Measurements from ENCODE around the gene CELA2A.
A peak's percentile ranks its signal among the peaks of the same experiment; 100 is the strongest.
"Not testable (repeated sequence)": the region's sequence is repeated elsewhere in the genome, so short reads cannot be mapped to it uniquely, and the experiment has no call there.

CELA2A gene

DNA sequence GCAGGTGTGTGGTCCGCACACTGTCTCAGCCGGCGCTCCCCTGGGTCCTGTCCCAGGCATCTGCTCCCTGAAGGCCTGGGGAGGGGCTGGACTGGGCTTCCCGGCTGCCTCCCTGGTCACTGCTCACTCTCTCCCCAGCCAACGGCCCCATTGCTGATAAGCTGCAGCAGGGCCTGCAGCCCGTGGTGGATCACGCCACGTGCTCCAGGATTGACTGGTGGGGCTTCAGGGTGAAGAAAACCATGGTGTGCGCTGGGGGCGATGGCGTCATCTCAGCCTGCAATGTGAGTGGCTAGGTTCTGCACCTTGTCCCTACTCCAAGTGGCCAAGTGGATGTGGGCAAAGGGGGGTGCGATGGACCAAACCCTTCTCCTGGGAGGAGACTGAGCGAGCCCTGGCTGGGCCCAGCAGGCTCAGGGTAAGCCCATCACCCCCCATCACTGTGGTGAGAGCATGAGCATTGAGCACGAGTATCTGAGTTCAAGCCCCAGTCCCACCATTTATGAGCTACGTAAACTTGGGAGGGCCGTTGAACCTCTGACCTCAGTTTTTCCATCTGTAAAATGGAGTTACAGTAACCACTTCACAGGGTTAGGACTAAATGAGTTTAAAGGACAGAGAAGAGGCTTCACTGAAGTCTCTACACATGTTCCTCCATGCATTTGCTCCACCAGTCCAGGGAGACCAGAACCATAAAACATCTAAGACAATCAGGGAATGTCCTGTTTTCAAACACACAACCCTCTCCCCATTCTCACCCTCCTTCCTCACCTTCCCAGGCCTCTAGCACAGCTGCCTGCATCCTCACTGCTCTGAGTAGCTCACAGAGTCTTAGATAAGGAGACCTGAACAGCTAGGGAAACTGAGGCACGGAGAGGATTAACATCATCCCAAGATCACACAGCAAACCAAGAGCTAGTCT lies 11.8 kb upstream of the CELA2A start:
- no peak for DNase-seq (ENCODE audit: low read depth, low spot score)

DNA sequence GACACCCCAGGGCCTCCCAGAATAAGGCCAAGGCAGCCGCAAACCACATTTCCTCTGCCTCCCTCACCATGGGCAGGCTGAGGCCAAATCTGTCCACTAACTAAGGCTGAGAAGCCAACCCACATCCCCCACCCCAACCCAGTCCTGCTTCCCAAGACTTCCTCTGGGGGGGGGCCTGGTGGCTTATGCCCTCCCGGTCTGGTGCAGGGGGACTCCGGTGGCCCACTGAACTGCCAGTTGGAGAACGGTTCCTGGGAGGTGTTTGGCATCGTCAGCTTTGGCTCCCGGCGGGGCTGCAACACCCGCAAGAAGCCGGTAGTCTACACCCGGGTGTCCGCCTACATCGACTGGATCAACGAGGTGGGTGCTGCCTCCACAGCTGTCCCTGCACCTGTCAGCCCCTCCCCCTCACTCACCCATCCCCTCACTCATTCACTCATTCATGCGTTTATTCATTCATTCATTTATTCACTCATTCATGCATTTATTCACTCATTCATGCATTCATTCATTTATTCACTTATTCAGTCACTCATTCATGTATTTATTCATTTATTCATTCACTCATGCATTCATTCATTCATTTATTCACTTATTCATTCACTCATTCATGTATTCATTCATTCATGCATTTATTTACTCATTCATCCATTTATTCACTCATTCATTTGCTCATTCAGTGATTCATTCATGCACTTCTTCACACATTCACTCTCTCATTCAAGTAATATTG lies 11.0 kb upstream of the CELA2A start:
- no peak for DNase-seq (ENCODE audit: low read depth, low spot score)

DNA sequence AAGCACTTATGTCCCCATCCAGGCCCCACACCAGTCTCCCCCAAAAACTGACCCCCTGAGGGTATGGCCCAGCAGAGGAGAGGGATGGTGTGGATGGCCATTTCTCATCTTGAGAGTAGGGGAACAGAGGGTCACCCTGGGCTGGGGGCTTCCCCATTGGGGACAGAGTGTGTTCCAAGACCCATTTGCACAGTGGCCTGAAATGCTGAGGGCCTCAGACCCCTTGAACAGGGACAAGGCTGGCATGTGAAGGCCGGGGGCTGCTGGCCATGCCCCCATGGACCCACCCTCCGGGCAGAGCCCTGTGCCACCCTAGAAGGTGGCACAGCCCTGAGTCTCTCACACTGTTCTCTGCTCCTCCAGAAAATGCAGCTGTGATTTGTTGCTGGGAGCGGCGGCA lies 10.3 kb upstream of the CELA2A start:
- no peak for DNase-seq (ENCODE audit: low read depth, low spot score)

DNA sequence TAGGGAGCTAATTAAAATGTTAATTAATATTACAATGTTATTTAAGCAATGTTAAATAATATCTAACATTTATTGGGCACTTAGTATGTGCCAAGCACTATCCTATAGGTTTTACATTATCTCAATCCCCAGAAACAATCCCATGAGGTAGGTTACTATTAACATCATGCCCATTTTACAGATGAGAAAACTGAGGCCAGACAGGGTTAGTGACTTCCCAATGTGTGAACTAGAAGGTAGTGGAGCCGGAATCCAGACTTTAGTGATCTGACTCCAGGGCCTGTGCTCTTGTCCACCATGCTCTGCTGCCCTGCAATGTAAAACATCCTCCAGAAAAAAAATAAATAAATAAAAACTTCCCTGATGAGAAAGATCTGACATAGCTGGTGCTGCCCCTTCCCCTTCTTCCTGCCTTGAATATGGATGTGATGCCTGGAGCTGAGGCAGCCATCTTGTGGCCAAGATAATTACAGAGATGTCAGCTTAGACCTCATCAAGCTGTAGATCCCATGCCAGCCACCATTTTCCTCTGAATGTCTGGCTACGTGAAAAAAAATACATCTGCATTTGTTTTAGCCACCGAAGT lies 7.6 kb upstream of the CELA2A start:
- DNase-seq (ENCODE audit: low read depth, low spot score): no peak

DNA sequence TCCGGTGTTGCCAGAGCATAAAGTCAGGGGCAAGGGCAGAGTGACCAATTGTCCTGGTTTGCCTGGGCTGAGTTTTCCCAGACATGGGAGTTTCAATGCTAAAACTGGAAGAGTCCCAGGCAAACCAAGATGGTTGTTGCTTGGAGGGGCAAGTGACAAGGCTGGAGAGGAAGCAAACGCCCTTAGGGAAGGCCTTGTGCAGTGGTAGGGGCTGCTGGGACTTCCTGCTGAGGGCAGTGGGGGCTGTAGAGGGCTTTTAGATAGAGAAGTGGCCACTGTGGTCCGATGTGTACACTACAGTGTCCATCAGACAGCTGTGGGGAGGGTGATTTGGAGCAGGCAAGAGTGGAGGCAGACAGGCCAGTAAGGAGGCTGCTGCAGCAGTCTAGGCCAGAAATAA lies 7.0 kb upstream of the CELA2A start:
- no peak for DNase-seq (ENCODE audit: low read depth, low spot score)

DNA sequence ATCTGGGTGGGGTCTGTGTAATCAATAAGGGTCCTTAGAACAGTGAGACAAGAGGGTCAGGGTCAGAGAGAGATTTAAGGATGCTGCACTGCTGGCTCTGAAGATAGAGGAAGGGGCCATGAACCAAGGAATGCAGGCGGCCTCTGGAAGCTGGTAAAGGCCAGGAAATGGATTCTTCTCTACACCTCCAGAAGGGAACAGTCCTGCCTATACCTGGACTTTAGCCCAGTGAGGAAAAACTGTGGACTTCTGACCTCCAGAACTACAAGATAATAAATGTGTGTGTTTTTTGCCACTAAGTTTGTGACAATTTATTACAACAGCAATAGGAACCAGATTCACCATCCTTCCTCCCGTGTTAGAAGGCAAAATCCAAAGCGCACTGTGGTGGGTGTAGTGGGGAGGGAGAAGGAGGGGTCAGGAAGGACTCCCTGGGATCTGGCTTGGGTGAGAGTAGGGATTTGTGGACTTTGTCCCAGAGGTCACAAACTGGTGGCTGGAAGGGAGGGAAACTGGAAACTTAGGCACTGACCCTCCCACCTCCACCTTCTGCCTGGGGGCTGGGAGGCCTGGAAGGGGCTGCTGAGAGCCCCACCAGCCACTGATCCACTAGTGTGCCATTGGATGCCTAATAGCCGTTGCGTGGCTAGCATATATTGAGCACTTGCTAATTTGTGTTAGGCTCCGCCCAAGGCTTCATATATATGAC lies 5.4 kb upstream of the CELA2A start:
- DNase-seq (ENCODE audit: low read depth, low spot score): no peak

DNA sequence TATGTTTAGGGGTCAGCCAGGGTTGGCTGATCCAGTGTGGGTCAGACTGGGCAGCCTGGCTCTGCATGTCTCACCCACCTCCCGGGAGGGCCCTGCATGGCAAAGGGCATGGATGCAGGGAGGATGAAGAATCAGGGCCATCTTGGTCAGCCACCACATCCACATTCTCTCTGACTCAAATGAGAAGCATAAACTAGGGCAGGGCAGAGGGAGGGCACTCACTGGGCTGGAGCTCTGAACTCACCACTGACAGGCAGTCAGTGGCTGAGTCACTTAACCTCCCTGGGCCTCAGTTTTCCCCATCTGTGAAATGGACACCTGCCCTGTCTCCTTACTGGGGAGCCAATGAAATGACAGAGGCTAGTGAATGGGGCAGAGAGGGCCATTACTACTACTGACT lies 4.3 kb upstream of the CELA2A start:
- DNase-seq (ENCODE audit: low read depth, low spot score): no peak

DNA sequence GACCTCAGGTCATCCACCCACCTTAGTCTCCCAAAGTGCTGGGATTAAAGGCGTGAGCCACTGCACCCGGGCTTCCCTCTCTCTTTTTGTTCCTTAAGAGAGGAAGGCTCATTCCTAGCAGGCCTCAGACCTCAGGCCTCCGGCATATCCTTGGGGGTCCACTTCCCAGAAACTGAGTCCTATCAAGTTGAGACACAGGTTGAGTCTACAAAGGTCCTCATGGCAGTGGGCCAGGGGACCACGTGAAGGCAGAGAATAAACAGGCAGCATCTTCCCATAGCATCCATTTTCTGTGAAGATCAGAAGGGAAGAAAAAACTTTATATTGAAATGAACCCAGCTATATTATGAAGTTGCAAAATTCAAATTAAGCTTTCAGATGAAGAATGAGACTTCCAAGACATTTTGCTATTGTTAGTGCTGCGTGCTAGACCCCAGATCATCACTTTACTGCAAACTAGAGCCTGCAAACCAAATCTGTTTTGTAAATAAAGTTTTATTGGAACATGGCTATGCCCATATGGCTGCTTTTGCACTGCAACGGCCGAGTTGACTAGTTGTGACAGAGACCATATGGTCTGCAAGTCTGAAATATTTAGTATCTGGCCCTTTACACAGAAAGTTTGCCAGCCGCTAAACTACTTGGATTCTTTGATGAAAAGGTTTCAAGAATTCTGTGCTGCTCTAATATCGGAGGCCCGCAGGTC lies 3.5 kb upstream of the CELA2A start:
- no peak for DNase-seq (ENCODE audit: low read depth, low spot score)

DNA sequence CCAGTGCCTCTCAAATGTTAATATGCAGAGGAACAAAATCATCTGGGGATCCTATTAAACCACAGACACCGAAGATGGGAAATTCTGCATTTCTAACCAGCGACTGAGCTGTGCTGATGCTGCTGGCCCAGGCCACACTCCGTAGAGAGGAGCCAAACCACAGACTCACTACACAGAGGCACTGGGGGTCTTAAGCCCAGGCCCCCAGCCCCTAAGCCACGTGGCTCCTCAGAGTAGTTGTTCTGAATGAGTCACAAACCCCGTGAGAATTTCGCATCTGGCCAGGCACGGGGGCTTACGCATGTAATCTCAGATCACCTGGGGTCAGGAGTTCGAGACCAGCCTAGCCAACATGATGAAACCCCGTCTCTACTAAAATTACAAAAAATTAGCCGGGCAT lies 2.8 kb upstream of the CELA2A start:
- DNase-seq (ENCODE audit: low read depth, low spot score): no peak

DNA sequence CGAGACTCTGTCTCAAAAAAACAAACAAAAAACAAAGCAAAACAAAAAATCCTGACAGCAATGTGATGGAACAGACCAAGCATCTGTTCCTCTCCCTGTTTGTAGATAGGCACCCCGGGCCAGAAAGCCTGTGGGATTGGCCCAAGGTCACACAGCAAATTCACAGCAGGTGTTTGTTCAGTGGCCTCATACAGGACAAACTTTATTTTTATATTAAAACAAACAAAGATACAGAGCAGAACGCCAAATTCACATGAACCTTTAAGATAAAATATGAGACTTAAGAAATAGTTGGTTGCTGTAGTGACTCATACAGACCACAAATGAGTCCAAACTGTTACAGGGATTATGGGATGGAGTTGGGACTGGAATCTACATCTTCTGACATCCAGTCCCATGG lies 2.3 kb upstream of the CELA2A start:
- DNase-seq (ENCODE audit: low read depth, low spot score): peak; percentile 45

DNA sequence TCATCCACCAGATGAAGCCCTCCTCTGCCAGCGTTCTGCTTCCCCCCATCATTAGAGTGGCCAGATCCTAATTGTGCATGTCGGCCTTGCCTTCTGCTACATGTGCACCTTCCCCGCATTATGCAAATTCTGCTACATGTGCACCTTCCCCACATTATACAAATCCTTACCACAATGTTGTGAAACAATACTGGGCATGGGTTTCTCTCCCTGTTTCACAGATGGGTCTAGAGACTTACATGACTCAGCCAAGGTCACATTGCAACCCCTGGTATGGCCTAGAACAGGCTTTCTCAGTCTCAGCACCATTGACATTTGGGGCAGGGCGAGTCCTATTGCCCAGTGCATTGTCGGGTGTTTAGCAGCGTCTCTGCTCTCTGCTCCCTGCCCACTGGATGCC lies 1.0 kb upstream of the CELA2A start:
- no peak for DNase-seq (ENCODE audit: low read depth, low spot score)

DNA sequence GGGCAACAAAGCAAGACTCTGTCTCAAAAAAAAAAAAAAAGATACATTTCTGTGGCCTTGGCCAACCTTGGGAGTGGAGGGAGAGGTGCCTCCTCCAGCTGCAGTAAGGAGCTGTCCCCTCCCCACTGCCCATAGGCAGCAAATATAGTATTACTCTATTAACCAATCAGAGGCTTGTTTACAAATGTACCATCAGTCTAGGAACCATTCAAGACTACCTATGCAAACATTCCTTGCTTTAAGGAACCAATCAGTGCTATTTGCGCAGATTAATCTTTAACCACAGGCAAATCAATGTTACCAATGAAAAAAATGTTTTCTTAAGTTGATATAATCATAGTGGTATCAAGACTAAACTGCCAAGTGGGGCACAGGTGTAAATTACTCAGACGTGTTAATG lies 1.1 kb downstream of the CELA2A start:
- no peak for DNase-seq (ENCODE audit: low read depth, low spot score)

DNA sequence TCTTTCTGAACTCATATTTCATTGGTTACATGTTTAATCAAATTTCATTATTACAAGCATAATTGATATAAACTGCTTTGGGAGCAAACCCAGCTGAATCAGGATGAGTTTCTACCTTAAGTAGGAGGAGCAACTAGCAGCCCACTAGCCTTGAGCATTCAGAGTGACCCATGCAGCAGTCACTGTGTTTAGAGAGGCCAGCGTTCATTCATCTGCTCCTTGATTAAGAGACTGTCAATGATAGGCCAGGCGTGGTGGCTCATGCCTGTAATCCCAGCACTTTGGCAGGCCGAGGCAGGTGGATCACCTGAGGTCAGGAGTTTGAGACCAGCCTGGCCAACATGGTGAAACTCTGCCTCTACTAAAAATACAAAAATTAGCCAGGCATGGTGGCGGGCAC lies 1.9 kb downstream of the CELA2A start:
- not testable (repeated sequence) for DNase-seq (ENCODE audit: low read depth, low spot score)

DNA sequence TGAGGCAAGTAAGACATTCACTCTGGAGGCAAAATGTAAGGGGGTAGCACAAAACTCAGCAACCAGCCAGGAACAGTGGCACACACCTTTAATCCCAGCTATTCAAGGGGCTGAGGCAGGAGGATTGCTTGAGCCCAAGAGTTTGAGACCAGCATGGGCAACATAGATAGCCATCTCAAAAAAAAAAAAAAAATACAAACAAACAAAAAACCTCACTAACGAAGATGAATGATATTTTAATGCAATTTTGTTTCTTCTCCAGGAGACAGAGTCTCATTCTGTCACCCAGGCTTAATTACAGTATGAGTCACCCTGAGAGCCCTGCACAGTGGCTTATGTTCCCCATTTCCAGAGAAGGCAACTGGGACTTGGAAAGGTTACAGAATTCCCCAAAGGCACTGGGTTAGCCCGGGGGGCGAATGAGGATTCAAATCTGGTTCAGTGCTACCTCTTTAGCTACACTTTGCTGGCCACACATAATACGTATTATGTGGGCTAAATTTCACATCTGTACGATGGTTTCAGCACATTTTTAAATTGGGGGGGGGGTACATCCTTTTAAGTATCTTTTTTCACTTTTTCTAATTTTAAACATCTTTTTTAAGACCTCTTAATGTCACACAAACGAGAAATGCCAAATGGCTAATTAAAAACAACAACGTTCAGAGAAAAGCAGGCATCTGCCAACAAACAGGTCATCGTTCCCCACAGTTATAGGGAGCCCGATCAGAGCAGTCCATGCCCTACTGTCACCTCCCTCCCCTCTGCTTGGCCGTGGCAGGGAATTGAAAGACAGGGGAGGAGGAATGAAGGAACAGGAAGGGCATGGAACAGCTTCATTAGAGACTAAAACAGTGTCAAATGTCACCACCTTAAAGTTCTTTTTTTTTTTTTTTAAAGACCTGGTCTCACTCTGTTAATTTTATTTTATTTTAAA lies 3.5 kb downstream of the CELA2A start:
- DNase-seq (ENCODE audit: low read depth, low spot score): no peak

DNA sequence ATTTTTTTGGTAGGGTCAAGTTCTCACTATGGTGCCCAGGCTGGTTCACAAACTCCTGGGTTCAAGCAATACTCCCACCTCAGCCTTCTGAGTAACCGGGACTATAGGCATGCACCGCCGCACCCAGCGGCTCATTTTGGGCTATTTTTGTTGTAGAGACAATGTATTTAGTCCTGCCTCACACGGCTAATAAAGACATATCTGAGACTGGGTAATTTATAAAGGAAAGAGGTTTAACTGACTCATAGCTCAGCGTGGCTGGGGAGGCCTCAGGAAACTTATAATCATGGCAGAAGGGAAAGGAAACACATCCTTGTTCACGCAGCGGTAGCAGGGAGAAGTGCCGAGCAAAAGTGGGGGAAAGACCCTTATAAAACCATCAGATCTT lies 4.2 kb downstream of the CELA2A start:
- DNase-seq (ENCODE audit: low read depth, low spot score): no peak

DNA sequence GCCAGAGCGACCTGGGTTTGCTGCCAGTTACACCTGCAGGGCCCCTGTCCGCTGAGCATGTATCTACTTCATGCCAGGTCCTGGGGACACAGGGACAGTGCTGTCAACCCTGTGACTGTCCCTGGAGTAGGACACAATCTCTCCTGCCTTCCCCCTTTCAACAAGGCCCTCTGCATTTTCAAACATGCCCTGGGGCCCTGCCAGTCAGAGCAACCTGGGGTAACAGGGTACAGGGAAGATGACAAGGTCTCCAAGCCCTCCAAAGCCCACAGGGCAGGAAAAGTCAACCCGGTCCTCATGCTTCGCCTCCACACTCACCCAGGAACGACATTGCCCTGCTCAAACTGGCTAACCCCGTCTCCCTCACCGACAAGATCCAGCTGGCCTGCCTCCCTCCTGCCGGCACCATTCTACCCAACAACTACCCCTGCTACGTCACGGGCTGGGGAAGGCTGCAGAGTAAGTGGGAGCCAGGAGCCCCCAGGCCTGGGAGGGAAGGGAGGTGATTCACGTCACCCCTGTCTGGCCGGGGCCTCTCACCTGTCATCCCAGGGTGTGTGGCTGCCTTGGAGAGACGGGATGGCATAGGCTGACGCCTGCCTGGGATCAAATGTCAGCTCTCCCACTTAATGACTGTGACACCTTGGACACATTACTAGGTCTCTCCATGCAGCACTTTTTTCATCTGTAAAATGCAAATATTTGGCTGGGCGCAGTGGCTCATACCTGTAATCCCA lies 6.7 kb downstream of the CELA2A start:
- not testable (repeated sequence) for DNase-seq (ENCODE audit: low read depth, low spot score)

DNA sequence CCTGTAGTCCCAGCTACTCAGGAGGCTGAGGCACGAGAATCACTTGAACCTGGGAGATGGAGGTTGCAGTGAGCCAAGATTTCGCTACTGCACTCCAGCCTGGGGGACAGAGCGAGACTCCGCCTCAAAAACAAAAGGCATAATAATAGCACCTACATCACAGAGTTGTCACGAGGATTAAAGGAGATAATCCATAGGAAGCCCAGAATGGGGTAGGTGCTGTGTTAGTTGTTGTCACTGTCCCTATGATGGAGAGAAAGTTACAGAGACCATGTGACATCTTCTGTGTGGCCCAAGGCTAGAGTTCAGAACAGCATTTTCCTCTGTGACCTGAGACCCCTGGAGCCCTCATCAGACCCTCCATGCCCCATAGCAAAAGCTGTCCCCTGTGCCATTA lies 7.4 kb downstream of the CELA2A start:
- not testable (repeated sequence) for DNase-seq (ENCODE audit: low read depth, low spot score)

DNA sequence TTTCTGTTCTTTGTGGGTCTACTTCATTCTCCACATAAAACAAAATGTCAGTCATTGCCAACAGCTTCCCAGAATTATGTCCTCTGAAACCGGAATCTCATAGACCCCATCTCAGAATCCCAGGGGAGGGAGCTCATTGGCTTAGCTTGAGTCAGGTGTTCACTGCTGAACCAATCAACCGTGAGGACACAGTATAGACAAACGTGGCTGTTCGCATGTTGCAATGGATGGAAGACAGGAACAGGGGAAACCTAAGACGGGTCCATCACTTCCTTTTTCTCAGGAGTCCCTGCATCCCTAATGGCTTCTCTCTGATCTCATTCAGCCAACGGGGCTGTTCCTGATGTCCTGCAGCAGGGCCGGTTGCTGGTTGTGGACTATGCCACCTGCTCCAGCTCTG lies 9.1 kb downstream of the CELA2A start:
- no peak for DNase-seq (ENCODE audit: low read depth, low spot score)

DNA sequence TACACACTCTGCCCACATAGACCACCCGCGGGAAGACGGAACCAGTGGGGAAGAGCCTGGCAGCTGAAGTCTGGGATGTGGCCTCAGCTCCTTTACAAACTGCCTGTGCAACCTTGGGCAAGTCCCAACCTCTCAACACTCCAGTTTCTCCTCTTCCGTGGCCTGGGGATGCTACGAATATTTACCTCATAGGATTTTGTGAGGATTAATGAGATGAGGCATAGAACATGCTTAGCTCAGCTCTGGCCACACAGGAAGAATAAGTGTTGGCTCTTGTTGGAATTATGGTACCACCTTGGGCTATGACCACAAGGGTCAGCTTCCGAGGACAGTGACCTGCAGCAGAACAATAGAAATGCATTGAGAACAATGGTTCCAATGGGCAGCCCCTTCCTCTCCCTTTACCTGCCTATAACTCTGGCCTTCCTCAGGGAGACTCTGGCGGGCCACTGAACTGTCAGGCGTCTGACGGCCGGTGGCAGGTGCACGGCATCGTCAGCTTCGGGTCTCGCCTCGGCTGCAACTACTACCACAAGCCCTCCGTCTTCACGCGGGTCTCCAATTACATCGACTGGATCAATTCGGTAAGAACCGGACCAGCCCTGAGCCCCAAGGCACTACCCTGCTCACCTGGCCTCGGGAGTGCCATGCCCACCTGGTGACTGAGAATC lies 10.6 kb downstream of the CELA2A start:
- not testable (repeated sequence) for DNase-seq (ENCODE audit: low read depth, low spot score)
